Stimulated activated CD8-positive, alpha-beta memory T cell treated with anti-CD3 and anti-CD28 coated beads, Interleukin-15, amount 100 ng/mL, for 48 hours (primary cell): ENCODE data around the gene KLHL42.
"Not testable (repeated sequence)": the region's sequence is repeated elsewhere in the genome, so short reads cannot be mapped to it uniquely, and the experiment has no call there.

Experiments
- DNase-seq, 2 donors: peaks; one replicate each; pipeline ENCODE4 v3.0.0-alpha.2; 2020; ENCODE audit warnings: low read depth in 2 of 2

KLHL42 gene

GRCh38 chr12:27817766-27818165 lies 37.7 kb downstream of the KLHL42 start:
- DNase-seq: no peak

- no peak for DNase-seq
These were observed 38.4 kb downstream of the KLHL42 start for GRCh38 chr12:27818401-27818918.

- no peak for DNase-seq
These were observed 40.5 kb downstream of the KLHL42 start for GRCh38 chr12:27820564-27820963.

- peak in 1 of 2 donors; percentile 4 for DNase-seq
These were observed 41.4 kb downstream of the KLHL42 start for GRCh38 chr12:27821259-27821973.

GRCh38 chr12:27822076-27822712 lies 42.2 kb downstream of the KLHL42 start:
- peak; percentile 60 to 67 for DNase-seq

GRCh38 chr12:27823038-27823437 lies 43.0 kb downstream of the KLHL42 start:
- no peak for DNase-seq

- DNase-seq: peak in 1 of 2 donors; percentile 26
These were observed 44.3 kb downstream of the KLHL42 start for GRCh38 chr12:27824126-27824842.

- no peak for DNase-seq
These were observed 46.0 kb downstream of the KLHL42 start for GRCh38 chr12:27826076-27826475.

- no peak for DNase-seq
These were observed 48.2 kb downstream of the KLHL42 start for GRCh38 chr12:27828196-27828595.

GRCh38 chr12:27838543-27839185 lies 58.6 kb downstream of the KLHL42 start:
- no peak for DNase-seq

- no peak for DNase-seq
These were observed 60.4 kb downstream of the KLHL42 start for GRCh38 chr12:27840229-27840999.

- no peak for DNase-seq
These were observed 61.4 kb downstream of the KLHL42 start for GRCh38 chr12:27841392-27841882.

GRCh38 chr12:27843714-27844245 lies 63.7 kb downstream of the KLHL42 start:
- DNase-seq: no peak

- no peak for DNase-seq
These were observed 64.5 kb downstream of the KLHL42 start for GRCh38 chr12:27844366-27845090.

- DNase-seq: no peak
These were observed 65.2 kb downstream of the KLHL42 start for GRCh38 chr12:27845187-27845586.

- DNase-seq: not testable (repeated sequence)
These were observed 65.7 kb downstream of the KLHL42 start for GRCh38 chr12:27845706-27846105.

- not testable (repeated sequence) for DNase-seq
These were observed 67.3 kb downstream of the KLHL42 start for GRCh38 chr12:27847293-27847692.

- DNase-seq: no peak
These were observed 71.3 kb downstream of the KLHL42 start for GRCh38 chr12:27851311-27851710.

GRCh38 chr12:27852117-27852516 lies 72.1 kb downstream of the KLHL42 start:
- no peak for DNase-seq
